ENCODE results near the gene MPDU1.

The MPDU1 gene

GRCh38 chr17:7583253-7584109, at the start of gene MPDU1:
Gene MPDU1 (plus strand): TSS chr17:7583852. CDS start chr17:7583863, 11 bp downstream.
- DNase-seq: peak; percentile 94

GRCh38 chr17:7538050-7538449, 45.6 kb upstream of the MPDU1 start:
- DNase-seq: no peak

GRCh38 chr17:7538891-7539545, 44.6 kb upstream of the MPDU1 start:
- no peak for DNase-seq

GRCh38 chr17:7541074-7541621, 42.5 kb upstream of the MPDU1 start:
- DNase-seq: no peak

GRCh38 chr17:7544911-7545310, 38.7 kb upstream of the MPDU1 start:
- DNase-seq: no peak

- no peak for DNase-seq
These were observed 34.9 kb upstream of the MPDU1 start, which contains the start of gene TNFSF12 for GRCh38 chr17:7548585-7549400. Gene TNFSF12 (plus strand): TSS chr17:7549058. CDS start chr17:7549154, 96 bp downstream.

- no peak for DNase-seq
These were observed 34.1 kb upstream of the MPDU1 start for GRCh38 chr17:7549401-7550055.

- DNase-seq: no peak
These were observed 33.3 kb upstream of the MPDU1 start for GRCh38 chr17:7550344-7550743.

GRCh38 chr17:7551396-7551795, 32.3 kb upstream of the MPDU1 start:
- no peak for DNase-seq

GRCh38 chr17:7552621-7553051, 31.0 kb upstream of the MPDU1 start:
- DNase-seq: peak; percentile 66

GRCh38 chr17:7553356-7553755, 30.3 kb upstream of the MPDU1 start:
- DNase-seq: no peak

GRCh38 chr17:7555320-7555948, 28.2 kb upstream of the MPDU1 start:
- DNase-seq: no peak

- DNase-seq: no peak
These were observed 27.0 kb upstream of the MPDU1 start for GRCh38 chr17:7556627-7557026.

- DNase-seq: no peak
These were observed 26.4 kb upstream of the MPDU1 start for GRCh38 chr17:7557147-7557764.

GRCh38 chr17:7557775-7558543, 25.7 kb upstream of the MPDU1 start:
- DNase-seq: peak; percentile 87

- peak; percentile 25 for DNase-seq
These were observed 24.9 kb upstream of the MPDU1 start, which contains the start of gene TNFSF13 for GRCh38 chr17:7558544-7559319. Gene TNFSF13 (plus strand): TSS chr17:7558750. CDS start chr17:7559040, 290 bp downstream.

GRCh38 chr17:7559320-7560171, 24.1 kb upstream of the MPDU1 start:
- DNase-seq: no peak

GRCh38 chr17:7560172-7561027, 23.3 kb upstream of the MPDU1 start:
- peak; percentile 63 for DNase-seq
